Liver (tissue), 9 donors: ENCODE data around the gene WBP2. TPM values are rescaled to one million over a fixed set of nuclear protein-coding genes. Genes with fewer than 3 reads are reported as not detected.

Experiments used
- DNase-seq: peaks from one replicate; pipeline ENCODE4 v3.0.0-alpha.2; 2017; ENCODE audit warnings: low spot score
- H3K27ac ChIP-seq, 2 donors: one replicate each; pipeline ENCODE4 v1.7.0; 2013; ENCODE audit warnings: inconsistent platforms in 2 of 2, low read length in 2 of 2, control low read depth in 1 of 2, low read depth in 1 of 2, mild to moderate bottlenecking in 1 of 2
- H3K27me3 ChIP-seq, 4 donors: one replicate each; pipeline versions ENCODE4 v1.6.1 to v1.7.0; 2013; ENCODE audit warnings: low read length in 3 of 4, inconsistent platforms in 1 of 4, mild to moderate bottlenecking in 1 of 4, moderate library complexity in 1 of 4; ENCODE audit not compliant: control insufficient read depth in 4 of 4, insufficient read depth in 4 of 4
- H3K36me3 ChIP-seq, 4 donors: one replicate each; pipeline versions ENCODE4 v1.6.1 to v1.7.0; 2013; ENCODE audit warnings: low read length in 3 of 4, mild to moderate bottlenecking in 3 of 4, low read depth in 1 of 4, moderate library complexity in 1 of 4; ENCODE audit not compliant: control insufficient read depth in 4 of 4, insufficient read depth in 3 of 4
- H3K4me1 ChIP-seq, 4 donors: one replicate each; pipeline versions ENCODE4 v1.6.1 to v1.7.0; 2013; ENCODE audit warnings: low read length in 3 of 4, mild to moderate bottlenecking in 3 of 4, moderate library complexity in 1 of 4; ENCODE audit not compliant: control insufficient read depth in 4 of 4, insufficient read depth in 4 of 4
- H3K4me3 ChIP-seq, 3 donors: one replicate each; pipeline versions ENCODE4 v1.6.1 to v1.7.0; 2013; ENCODE audit warnings: low read length in 3 of 3, control low read depth in 1 of 3, low read depth in 1 of 3, mild to moderate bottlenecking in 1 of 3
- H3K9ac ChIP-seq, 2 donors: one replicate each; pipeline ENCODE4 v1.7.0; 2013; ENCODE audit warnings: low read length in 2 of 2, mild to moderate bottlenecking in 2 of 2, moderate library complexity in 2 of 2, control low read depth in 1 of 2, low read depth in 1 of 2
- H3K9me3 ChIP-seq, 4 donors: one replicate each; pipeline versions ENCODE4 v1.6.1 to v1.7.0; 2013; ENCODE audit warnings: low read length in 3 of 4; ENCODE audit not compliant: control insufficient read depth in 4 of 4
- ATF3 ChIP-seq: IDR thresholded peaks from 2 replicates; pipeline ENCODE4 v1.6.1; 2016; ENCODE audit warnings: antibody characterized with exemption
- CTCF ChIP-seq: fragments of 150-350 bp; IDR thresholded peaks from 2 replicates; pipeline ENCODE4 v1.5.1; 2017; ENCODE audit warnings: improper control_type of control experiment, low read depth, low read length; ENCODE audit not compliant: missing input control
- EGR1 ChIP-seq, 2 donors: IDR thresholded peaks; 2 replicates each; pipeline ENCODE4 v1.6.1; 2016 to 2018; ENCODE audit warnings: antibody characterized with exemption in 2 of 2, low read depth in 2 of 2
- FOXA2 ChIP-seq: IDR thresholded peaks from 2 replicates; pipeline ENCODE4 v1.6.1; 2016; ENCODE audit warnings: antibody characterized with exemption
- GABPA ChIP-seq, 2 donors: IDR thresholded peaks in 1 of 2; conservative IDR thresholded peaks in 1 of 2; 2 replicates each; pipeline ENCODE4 v1.6.1; 2016; ENCODE audit warnings: antibody characterized with exemption in 2 of 2, mild to moderate bottlenecking in 1 of 2, moderate library complexity in 1 of 2
- HNF4A ChIP-seq, 2 donors: conservative IDR thresholded peaks; 2 replicates each; pipeline ENCODE4 v1.6.1; 2016; ENCODE audit warnings: antibody characterized with exemption in 2 of 2, mild to moderate bottlenecking in 2 of 2
- HNF4G ChIP-seq: IDR thresholded peaks from 2 replicates; pipeline ENCODE4 v1.6.1; 2016; ENCODE audit warnings: antibody characterized with exemption
- JUND ChIP-seq, 2 donors: IDR thresholded peaks; 2 replicates each; pipeline ENCODE4 v1.6.1; 2016; ENCODE audit warnings: antibody characterized with exemption in 2 of 2
- NR2F2 ChIP-seq: IDR thresholded peaks from 2 replicates; pipeline ENCODE4 v1.6.1; 2016; ENCODE audit warnings: antibody characterized with exemption
- RAD21 ChIP-seq, 2 donors: IDR thresholded peaks; 2 replicates each; pipeline ENCODE4 v1.6.1; 2016; ENCODE audit warnings: antibody characterized with exemption in 2 of 2, mild to moderate bottlenecking in 2 of 2
- REST ChIP-seq: IDR thresholded peaks from 2 replicates; pipeline ENCODE4 v1.6.1; 2016; ENCODE audit warnings: antibody characterized with exemption, mild to moderate bottlenecking
- RXRA ChIP-seq, 2 donors: IDR thresholded peaks; 2 replicates each; pipeline ENCODE4 v1.6.1; 2017 to 2018; ENCODE audit warnings: antibody characterized with exemption in 2 of 2, mild to moderate bottlenecking in 1 of 2
- SP1 ChIP-seq: IDR thresholded peaks from 2 replicates; pipeline ENCODE4 v1.6.1; 2018; ENCODE audit warnings: antibody characterized with exemption, mild to moderate bottlenecking
- TAF1 ChIP-seq: conservative IDR thresholded peaks from 2 replicates; pipeline ENCODE4 v1.6.1; 2016; ENCODE audit warnings: antibody characterized with exemption, mild to moderate bottlenecking
- YY1 ChIP-seq: IDR thresholded peaks from 2 replicates; pipeline ENCODE4 v1.6.1; 2016; ENCODE audit warnings: antibody characterized with exemption, mild to moderate bottlenecking
- ZBTB33 ChIP-seq: IDR thresholded peaks from 2 replicates; pipeline ENCODE4 v1.6.1; 2016; ENCODE audit warnings: antibody characterized with exemption
- WGBS: extraction: QIAGEN DNeasy Blood & Tissue Kit; methylation state at CpG from one replicate; pipeline ENCODE4 v1.1.7; 2013; 5-methylcytosine and 5-hydroxymethylcytosine counted together
- polyA plus RNA-seq, 2 donors: library from polyadenylated mRNA; stranded (reverse) in 1 of 2; unstranded in 1 of 2; fragments of 200-250 nt in 1 of 2; fragments of >200 nt in 1 of 2; fragmentation: Nextera tagmentation in 1 of 2; extraction: Ambion mirVana in 1 of 2; gene quantifications; one replicate each; pipeline versions ENCODE4 v1.2.1 to v1.2.3, GENCODE V29; 2013 to 2015
- total RNA-seq, 2 donors: library from RNA; depleted of rRNA; stranded (reverse); fragments of >200 nt; gene quantifications; one replicate each; pipeline ENCODE4 v1.2.3, GENCODE V29; 2014
- donor health status: healthy.
- donor health status: healthy.
- donor health status: healthy.
- donor health status: healthy.
- donor health status: healthy.

Gene WBP2
- total and polyA plus RNA-seq, 4 donors = 29.0 to 99.4 (median 51.6) TPM

GRCh38 chr17:75806822-75807500, 48.2 kb downstream of the WBP2 start:
- Histone ChIP-seq H3K4me3 (no peak overlapping the region), H3K9me3 (no peaks in the 10 kb centered on the region), H3K27ac (no peak overlapping the region), H3K9ac (no peak overlapping the region), H3K36me3 (peaks cover 0 to 8% (median under 1%) of the 10 kb centered on the region in 4 donors), H3K4me1 (peaks cover 0 to 27% (median 17%) of the 10 kb centered on the region in 4 donors), H3K27me3 (no peaks in the 10 kb centered on the region)
- WGBS = 91% methylated on average over 4 of the region's 4 CpGs
- TF ChIP-seq RAD21 (IDR thresholded peaks at IDR 0.05) (no peak), RXRA (IDR thresholded peaks at IDR 0.05) (no peak), JUND (IDR thresholded peaks at IDR 0.05) (no peak), HNF4G (no peak), FOXA2 (no peak), TAF1 (no peak), CTCF (no peak), YY1 (no peak), REST (no peak), ZBTB33 (no peak), HNF4A (conservative IDR thresholded peaks at IDR 0.05) (no peak), SP1 (no peak), NR2F2 (no peak), ATF3 (no peak), EGR1 (IDR thresholded peaks at IDR 0.05; ENCODE audit: low read depth in 2 of 2) (no peak), GABPA (IDR thresholded peaks at IDR 0.05 in 1 of 2, conservative IDR thresholded peaks at IDR 0.05 in 1 of 2) (no peak)
- DNase-seq = no peak
